Ovary (tissue), 3 donors: ENCODE measurements around the gene JAM3.

Experiments
- EP300 ChIP-seq: sonication (generic); formaldehyde crosslinking; IDR thresholded peaks from one replicate; pipeline ENCODE4 v1.6.1; 2017; ENCODE audit warnings: antibody characterized with exemption
- POLR2A ChIP-seq: fragments of 450-650 bp; IDR thresholded peaks from one replicate; pipeline ENCODE4 v1.6.1; 2017; ENCODE audit warnings: antibody characterized with exemption, mild to moderate bottlenecking, moderate library complexity
- TF ChIP-seq, protein P1 (sequence below), 3 donors: fragments of 450-650 bp in 2 of 3; fragments of 200-600 bp in 1 of 3; IDR thresholded peaks; one replicate each; pipeline versions ENCODE4 v1.5.1 to v1.8.0; 2016 to 2022; ENCODE audit warnings: antibody characterized with exemption in 3 of 3, mild to moderate bottlenecking in 1 of 3
- donor health status: DM: no; HTN: no; CAD: no.

GRCh38 chr11:134033276-134033675, 35.6 kb upstream of the JAM3 start:
- TF ChIP-seq POLR2A (no peak), EP300 (no peak)
- TF ChIP-seq, protein P1, sequence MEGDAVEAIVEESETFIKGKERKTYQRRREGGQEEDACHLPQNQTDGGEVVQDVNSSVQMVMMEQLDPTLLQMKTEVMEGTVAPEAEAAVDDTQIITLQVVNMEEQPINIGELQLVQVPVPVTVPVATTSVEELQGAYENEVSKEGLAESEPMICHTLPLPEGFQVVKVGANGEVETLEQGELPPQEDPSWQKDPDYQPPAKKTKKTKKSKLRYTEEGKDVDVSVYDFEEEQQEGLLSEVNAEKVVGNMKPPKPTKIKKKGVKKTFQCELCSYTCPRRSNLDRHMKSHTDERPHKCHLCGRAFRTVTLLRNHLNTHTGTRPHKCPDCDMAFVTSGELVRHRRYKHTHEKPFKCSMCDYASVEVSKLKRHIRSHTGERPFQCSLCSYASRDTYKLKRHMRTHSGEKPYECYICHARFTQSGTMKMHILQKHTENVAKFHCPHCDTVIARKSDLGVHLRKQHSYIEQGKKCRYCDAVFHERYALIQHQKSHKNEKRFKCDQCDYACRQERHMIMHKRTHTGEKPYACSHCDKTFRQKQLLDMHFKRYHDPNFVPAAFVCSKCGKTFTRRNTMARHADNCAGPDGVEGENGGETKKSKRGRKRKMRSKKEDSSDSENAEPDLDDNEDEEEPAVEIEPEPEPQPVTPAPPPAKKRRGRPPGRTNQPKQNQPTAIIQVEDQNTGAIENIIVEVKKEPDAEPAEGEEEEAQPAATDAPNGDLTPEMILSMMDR (IDR thresholded peaks at IDR 0.05) = no peak
